K562 (cell line): Measurements from ENCODE around the gene SHISA7. TPM values are rescaled to one million over a fixed set of nuclear protein-coding genes. Genes with fewer than 3 reads are reported as not detected.

Experiments used
- ATF7 ChIP-seq: fragments of 450-650 bp; IDR thresholded peaks from 2 replicates; pipeline ENCODE4 v1.7.1; 2014; ENCODE audit warnings: mild to moderate bottlenecking, moderate library complexity
- CXXC5 ChIP-seq: fragments of 250-450 bp; sonication (Bioruptor Pico); IDR thresholded peaks from 2 replicates; pipeline ENCODE4 v1.8.0; 2022; ENCODE audit warnings: inconsistent platforms, mild to moderate bottlenecking, moderate library complexity
- MAZ ChIP-seq, 2 experiments: fragments of 450-650 bp in 1 of 2; sonication (generic) in 1 of 2; formaldehyde crosslinking; IDR thresholded peaks in 1 of 2; conservative IDR thresholded peaks in 1 of 2; 2 replicates each; pipeline versions ENCODE4 v1.4.0 to v1.5.0; 2020; ENCODE audit warnings: mild to moderate bottlenecking in 1 of 2, missing genetic modification reagents in 1 of 2
- MECOM ChIP-seq: fragments of 250-450 bp; sonication (Bioruptor Pico); IDR thresholded peaks from 2 replicates; pipeline ENCODE4 v1.8.0; 2022; ENCODE audit warnings: inconsistent platforms
- SUPT5H ChIP-seq: fragments of 450-650 bp; IDR thresholded peaks from 2 replicates; pipeline ENCODE4 v1.6.1; 2016
- ZFX ChIP-seq: sonication (generic); formaldehyde crosslinking; IDR thresholded peaks from 2 replicates; pipeline ENCODE4 v1.8.0; 2022; ENCODE audit warnings: mild to moderate bottlenecking, missing genetic modification reagents, moderate library complexity
- polyA plus RNA-seq, 8 experiments: library from polyadenylated mRNA; depleted of rRNA in 4 of 8; stranded (reverse) in 5 of 8; unstranded in 3 of 8; fragments of >200 nt; fragmentation: Nextera tagmentation in 2 of 8; fragmentation: Illumina TruSeq in 1 of 8; extraction: Ambion mirVana in 2 of 8; extraction: Trizol in 1 of 8; gene quantifications; 2 replicates each; pipeline versions ENCODE4 v1.2.1 to v1.2.3, GENCODE V29; 2011 to 2014; ENCODE audit warnings: inconsistent platforms in 1 of 8, missing spikeins in 1 of 8
- total RNA-seq, 7 experiments: library from RNA; depleted of rRNA in 6 of 7; stranded (reverse); fragments of >200 nt in 6 of 7; fragmentation: Illumina TruSeq in 2 of 7; extraction: Trizol in 2 of 7; gene quantifications; 2 replicates each; pipeline versions ENCODE4 v1.2.1 to v1.2.3, GENCODE V29; 2011 to 2021; ENCODE audit warnings: low replicate concordance in 1 of 7
- TF ChIP-seq, protein P1 (sequence below): fragments of 450-650 bp; IDR thresholded peaks from 2 replicates; pipeline ENCODE4 v1.6.1; 2016
- TF ChIP-seq, protein P2 (sequence below): fragments of 450-650 bp; IDR thresholded peaks from 2 replicates; pipeline ENCODE4 v1.6.1; 2018; ENCODE audit not compliant: partially characterized antibody
- TF ChIP-seq, protein P3 (sequence below), 2 experiments: fragments of 450-650 bp; IDR thresholded peaks; 2 replicates each; pipeline ENCODE4 v1.6.1; 2016

SHISA7 gene
- total and polyA plus RNA-seq, 9 of the 15 experiments (the other 6 are each of a cell fraction or from before 2014, with no cell fraction given): 0.01 to 0.40 (median 0.07) TPM

DNA sequence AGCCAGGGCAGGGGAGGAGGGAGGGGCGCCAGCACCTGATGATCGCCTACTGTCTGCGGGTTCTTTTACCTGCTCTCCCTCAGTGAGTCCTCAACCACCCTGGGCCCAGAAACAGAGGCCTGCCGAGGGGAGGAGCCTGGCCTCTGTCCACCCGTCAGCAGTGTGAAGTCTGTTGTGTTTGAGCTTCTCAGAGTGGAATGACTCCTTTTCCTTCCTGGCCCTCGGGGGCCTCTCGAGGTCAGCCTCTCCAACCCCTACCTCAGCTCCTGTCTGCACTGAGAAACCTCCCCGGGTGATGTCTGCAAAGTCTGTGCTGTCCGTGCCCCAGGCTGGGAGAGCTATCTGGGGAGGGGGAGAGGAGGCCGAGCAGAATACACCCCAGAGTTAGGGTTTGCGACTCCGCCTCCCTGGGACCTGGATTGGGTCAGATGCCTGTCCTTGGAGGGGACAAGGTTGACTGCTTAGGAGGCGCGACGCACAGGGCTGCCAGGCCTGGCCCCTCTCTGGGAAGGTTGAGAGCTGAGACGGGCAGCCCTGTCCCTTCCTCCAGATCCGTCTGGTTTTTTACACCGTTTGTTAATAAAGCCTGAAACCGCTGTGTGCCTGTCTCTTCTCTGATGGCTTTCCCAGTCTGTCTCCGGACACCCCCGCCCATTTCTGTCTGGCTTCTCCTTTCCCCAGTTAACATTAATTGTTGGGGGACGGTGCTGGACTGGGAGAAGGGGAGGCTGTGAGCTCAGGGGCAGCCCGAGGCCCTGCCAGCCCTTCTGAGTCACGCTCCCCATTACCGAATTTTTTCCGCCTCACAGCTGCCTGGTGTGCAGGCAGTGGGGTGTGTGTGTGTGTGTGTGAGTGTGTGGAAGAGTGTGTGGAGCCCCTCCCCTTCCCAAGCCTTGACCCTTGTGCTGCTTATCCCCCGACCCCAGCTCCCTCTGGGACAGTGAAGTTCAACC is 44.1 kb upstream of the SHISA7 start (continued):
- TF ChIP-seq, protein P1, sequence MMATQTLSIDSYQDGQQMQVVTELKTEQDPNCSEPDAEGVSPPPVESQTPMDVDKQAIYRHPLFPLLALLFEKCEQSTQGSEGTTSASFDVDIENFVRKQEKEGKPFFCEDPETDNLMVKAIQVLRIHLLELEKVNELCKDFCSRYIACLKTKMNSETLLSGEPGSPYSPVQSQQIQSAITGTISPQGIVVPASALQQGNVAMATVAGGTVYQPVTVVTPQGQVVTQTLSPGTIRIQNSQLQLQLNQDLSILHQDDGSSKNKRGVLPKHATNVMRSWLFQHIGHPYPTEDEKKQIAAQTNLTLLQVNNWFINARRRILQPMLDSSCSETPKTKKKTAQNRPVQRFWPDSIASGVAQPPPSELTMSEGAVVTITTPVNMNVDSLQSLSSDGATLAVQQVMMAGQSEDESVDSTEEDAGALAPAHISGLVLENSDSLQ: peak; percentile 26
- TF ChIP-seq ZFX (CRISPR knock-in tag) (peak; percentile 49), MAZ (CRISPR knock-in tag; conservative IDR thresholded peaks at IDR 0.05 in 1 of 2, IDR thresholded peaks at IDR 0.05 in 1 of 2) (peak in 1 of 2 experiments; percentile 52; a peak in 2 of 4 replicates), MECOM (CRISPR knock-in tag) (no peak), CXXC5 (CRISPR knock-in tag) (peak; percentile 8; the same call in 1 of the 2 replicates), SUPT5H (0 out of 2 replicates have a peak, but pooled peaks have one; percentile 24), ATF7 (peak; percentile 60)
- TF ChIP-seq, protein P2, sequence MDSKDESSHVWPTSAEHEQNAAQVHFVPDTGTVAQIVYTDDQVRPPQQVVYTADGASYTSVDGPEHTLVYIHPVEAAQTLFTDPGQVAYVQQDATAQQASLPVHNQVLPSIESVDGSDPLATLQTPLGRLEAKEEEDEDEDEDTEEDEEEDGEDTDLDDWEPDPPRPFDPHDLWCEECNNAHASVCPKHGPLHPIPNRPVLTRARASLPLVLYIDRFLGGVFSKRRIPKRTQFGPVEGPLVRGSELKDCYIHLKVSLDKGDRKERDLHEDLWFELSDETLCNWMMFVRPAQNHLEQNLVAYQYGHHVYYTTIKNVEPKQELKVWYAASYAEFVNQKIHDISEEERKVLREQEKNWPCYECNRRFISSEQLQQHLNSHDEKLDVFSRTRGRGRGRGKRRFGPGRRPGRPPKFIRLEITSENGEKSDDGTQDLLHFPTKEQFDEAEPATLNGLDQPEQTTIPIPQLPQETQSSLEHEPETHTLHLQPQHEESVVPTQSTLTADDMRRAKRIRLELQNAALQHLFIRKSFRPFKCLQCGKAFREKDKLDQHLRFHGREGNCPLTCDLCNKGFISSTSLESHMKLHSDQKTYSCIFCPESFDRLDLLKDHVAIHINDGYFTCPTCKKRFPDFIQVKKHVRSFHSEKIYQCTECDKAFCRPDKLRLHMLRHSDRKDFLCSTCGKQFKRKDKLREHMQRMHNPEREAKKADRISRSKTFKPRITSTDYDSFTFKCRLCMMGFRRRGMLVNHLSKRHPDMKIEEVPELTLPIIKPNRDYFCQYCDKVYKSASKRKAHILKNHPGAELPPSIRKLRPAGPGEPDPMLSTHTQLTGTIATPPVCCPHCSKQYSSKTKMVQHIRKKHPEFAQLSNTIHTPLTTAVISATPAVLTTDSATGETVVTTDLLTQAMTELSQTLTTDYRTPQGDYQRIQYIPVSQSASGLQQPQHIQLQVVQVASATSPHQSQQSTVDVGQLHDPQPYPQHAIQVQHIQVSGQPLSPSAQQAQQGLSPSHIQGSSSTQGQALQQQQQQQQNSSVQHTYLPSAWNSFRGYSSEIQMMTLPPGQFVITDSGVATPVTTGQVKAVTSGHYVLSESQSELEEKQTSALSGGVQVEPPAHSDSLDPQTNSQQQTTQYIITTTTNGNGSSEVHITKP: peak; percentile 11
- TF ChIP-seq, protein P3, sequence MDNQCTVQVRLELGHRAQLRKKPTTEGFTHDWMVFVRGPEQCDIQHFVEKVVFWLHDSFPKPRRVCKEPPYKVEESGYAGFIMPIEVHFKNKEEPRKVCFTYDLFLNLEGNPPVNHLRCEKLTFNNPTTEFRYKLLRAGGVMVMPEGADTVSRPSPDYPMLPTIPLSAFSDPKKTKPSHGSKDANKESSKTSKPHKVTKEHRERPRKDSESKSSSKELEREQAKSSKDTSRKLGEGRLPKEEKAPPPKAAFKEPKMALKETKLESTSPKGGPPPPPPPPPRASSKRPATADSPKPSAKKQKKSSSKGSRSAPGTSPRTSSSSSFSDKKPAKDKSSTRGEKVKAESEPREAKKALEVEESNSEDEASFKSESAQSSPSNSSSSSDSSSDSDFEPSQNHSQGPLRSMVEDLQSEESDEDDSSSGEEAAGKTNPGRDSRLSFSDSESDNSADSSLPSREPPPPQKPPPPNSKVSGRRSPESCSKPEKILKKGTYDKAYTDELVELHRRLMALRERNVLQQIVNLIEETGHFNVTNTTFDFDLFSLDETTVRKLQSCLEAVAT (IDR thresholded peaks at IDR 0.05): no peak
